Adipose tissue (tissue), 3 donors: ENCODE measurements around the gene NOLC1. TPM values are rescaled to one million over a fixed set of nuclear protein-coding genes. Genes with fewer than 3 reads are reported as not detected.
A peak's percentile ranks its signal among the peaks of the same experiment; 100 is the strongest.

Experiments
- H3K27ac ChIP-seq: one replicate; pipeline ENCODE4 v1.5.1; 2013; ENCODE audit warnings: low read depth, low read length
- WGBS, 3 donors: extraction: QIAGEN DNeasy Blood & Tissue Kit; methylation state at CpG; one replicate each; pipeline ENCODE4 v1.1.7; 2013; 5-methylcytosine and 5-hydroxymethylcytosine counted together
- polyA plus RNA-seq, 3 donors: library from polyadenylated mRNA; stranded (reverse); fragments of 200-250 nt; gene quantifications; one replicate each; pipeline ENCODE4 v1.2.3, GENCODE V29; 2013
- donor health status: healthy with polysubstance abuse.
- donor health status: Bipolar disorder and iron deficiency.
- donor health status: healthy.

NOLC1 gene
- polyA plus RNA-seq = 10 to 100 TPM; 17.0 to 69.9 (median 33.4) TPM

GRCh38 chr10:102151774-102152544, at the start of gene NOLC1:
Gene NOLC1 (plus strand): TSS chr10:102152389. CDS start chr10:102152411, 22 bp downstream.
- 5 to 6% (median 5%) methylated on average over 59 of the region's 59 CpGs for WGBS, 3 donors
- H3K27ac ChIP-seq = peak within 1 kb of the TSS; percentile 80

- no peak overlapping the region for H3K27ac ChIP-seq
- WGBS, 3 donors = 63 to 71% (median 70%) methylated on average over 1 of the region's 1 CpG
Observed at GRCh38 chr10:102102421-102102820, 49.8 kb upstream of the NOLC1 start.

GRCh38 chr10:102106998-102107397, 45.2 kb upstream of the NOLC1 start:
- 78 to 100% (median 85%) methylated on average over 2 of the region's 2 CpGs for WGBS, 3 donors
- no peak overlapping the region for H3K27ac ChIP-seq

DNA sequence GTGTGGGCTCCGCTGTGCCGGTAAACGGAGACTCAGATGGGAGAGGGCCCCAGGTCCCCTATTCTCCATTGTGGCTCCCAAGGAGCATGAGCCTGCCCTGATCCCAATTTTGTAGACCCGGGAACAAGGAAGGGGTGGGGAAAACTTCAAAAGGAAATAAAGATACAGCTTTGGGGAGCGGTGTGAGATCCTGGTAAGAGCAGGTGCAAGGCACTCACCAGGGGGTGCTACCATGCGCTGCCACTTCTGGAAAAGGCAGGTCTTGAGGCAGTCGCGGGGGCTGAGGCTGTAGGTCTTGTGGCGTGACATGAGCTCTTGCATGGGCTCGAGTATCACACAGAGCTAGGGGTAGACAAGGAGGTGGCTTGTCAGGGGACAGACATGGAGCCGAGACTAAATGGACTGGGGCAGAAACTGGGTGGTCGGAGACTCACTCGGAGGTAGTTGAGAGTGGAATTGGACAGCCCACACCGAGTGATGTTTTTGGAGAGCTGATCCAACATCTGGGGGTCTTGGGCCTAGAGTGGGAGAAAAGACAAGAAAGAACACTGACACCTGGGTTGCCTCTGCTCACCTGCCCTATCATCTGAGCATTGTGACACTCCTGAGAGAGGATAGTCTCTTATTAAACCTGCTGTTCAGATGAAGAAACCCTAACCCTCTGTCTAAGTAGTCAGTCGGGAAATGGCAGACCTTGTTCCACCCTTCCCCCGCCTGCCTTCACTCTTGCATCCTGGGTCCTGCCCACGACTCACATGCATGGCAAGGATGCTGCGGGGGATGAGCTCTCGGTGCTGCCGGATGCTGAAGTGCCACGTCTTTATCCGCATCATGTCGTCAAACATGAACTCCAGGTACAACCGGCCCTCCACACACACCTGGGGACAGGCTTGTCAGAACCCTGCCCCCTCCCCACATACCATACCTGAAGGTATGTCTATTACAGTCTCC, 42.7 kb upstream of the NOLC1 start:
- no peak overlapping the region for H3K27ac ChIP-seq
- WGBS, 3 donors = 90 to 92% (median 91%) methylated on average over 24 of the region's 24 CpGs

- 89 to 94% (median 93%) methylated on average over 12 of the region's 12 CpGs for WGBS, 3 donors
- H3K27ac ChIP-seq = no peak overlapping the region
Observed at GRCh38 chr10:102111276-102111675, 40.9 kb upstream of the NOLC1 start.

- no peak overlapping the region for H3K27ac ChIP-seq
- 56 to 58% (median 58%) methylated on average over 3 of the region's 3 CpGs for WGBS, 3 donors
Observed at GRCh38 chr10:102112210-102112817, 39.9 kb upstream of the NOLC1 start.

DNA sequence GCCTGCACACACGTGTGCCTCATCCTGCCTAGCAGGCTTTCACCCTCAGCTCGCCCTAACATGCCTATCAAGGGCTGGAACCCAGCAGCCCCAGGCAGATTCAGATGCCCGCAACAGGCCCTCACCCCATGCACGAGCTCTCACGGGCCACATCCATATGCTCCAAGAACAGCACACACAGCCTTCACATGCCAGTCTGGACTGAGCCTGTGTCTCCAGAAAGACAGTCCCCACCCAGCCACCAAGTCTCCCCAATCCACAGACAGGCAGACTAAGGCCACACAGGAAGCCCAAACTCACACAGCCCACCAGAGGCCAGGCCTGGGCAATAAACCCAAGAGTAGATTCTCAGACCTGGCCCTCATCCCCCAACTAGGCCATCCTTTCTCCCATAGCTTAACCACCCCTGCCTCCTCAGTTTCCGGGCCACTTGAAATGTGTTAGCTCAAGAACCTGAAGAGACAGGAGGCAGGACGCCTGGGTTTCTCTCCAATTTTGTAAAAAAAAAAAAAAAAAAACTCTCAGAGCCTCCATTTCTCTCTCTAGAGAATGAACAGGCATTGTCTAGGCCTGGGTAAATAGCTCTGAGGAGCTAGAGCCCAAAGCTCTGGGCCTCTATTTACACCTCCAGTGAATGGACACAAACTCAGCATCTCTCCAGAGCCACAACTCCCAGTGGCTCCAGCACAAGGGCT, 38.8 kb upstream of the NOLC1 start:
- no peak overlapping the region for H3K27ac ChIP-seq
- 48 to 63% (median 56%) methylated on average over 7 of the region's 7 CpGs for WGBS, 3 donors

DNA sequence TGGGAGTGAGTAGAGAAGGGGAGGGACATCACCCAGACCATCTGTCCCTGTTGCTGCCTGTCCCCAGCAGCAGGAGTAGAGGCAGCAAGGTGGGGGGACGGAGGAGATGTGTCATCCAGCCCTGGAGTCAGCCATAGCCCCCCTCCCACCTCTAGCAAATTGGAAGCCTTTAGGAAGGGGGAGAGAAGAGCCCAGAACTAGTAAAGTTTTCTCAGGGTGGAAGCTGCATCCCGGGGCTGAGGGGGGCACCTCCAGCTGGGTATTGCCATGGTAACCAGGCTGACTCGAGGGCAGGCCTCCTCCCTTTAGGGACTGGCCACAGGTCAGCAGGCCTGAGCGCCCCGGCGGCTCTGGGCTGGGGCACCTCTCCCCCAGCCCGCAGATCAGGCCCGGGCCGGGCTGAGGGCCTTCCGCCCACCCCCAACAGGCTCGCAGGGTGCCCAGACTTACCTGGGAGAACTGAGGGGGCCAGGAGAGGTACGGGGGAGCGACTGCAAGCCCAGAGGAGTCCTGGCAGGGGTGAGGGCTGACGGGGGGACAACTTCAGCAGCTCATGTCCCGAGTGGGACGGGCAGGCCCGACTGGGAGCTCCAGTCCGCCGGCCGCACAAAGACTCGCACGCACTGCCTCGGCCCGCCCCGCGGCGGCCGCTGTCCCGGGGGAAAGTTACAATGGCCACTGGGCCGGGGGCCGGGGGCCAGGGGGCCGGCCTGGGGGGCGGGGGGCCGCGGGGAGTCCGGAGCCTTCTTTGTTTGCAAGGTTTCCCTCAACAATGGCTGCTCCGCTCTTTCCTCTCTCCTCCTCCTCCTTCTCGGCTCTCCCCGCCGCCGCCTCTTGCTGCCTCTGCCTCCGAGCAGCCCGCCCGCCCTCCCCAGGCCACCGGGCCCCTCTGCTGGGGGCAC, 38.0 kb upstream of the NOLC1 start:
- H3K27ac ChIP-seq = no peak overlapping the region
- 2 to 3% (median 2%) methylated on average over 30 to 45 of the region's 45 CpGs for WGBS, 3 donors

GRCh38 chr10:102114861-102115618, 37.1 kb upstream of the NOLC1 start:
- WGBS, 3 donors = 1 to 2% (median 1%) methylated on average over 15 to 23 of the region's 23 CpGs

GRCh38 chr10:102115775-102116174, 36.4 kb upstream of the NOLC1 start:
- 1 to 15% (median 2%) methylated on average over 3 of the region's 3 CpGs for WGBS, 3 donors

More at GRCh38 chr10:102114861-102115618, 37.1 kb upstream of the NOLC1 start:
- H3K27ac ChIP-seq = no peak overlapping the region

DNA sequence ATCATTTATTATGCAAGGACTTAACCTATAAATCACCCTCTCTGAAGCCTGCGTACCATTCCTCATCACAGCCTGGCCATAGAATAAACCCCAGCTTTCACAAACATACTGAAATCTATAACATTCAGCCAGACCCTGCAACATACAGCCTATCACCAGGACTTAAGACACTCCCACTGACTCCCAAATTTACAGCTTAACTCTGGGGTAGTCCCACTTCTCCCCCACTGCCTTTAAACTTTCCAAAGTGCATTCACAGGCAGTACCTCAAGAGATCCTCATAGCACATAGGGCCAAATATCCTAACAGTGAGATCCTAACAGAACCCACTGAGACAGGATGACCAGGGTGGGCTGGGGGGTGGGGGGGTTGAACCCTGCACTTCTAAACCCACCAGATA, 35.5 kb upstream of the NOLC1 start:
- WGBS, 3 donors = 80 to 89% (median 83%) methylated on average over 1 of the region's 1 CpG
- H3K27ac ChIP-seq = no peak overlapping the region

More at GRCh38 chr10:102115775-102116174, 36.4 kb upstream of the NOLC1 start:
- H3K27ac ChIP-seq = no peak overlapping the region

- no peak overlapping the region for H3K27ac ChIP-seq
- 2 to 8% (median 7%) methylated on average over 9 to 12 of the region's 12 CpGs for WGBS, 3 donors
Observed at GRCh38 chr10:102117391-102118159, 34.6 kb upstream of the NOLC1 start.

- no peak overlapping the region for H3K27ac ChIP-seq
- WGBS, 3 donors = 3 to 5% (median 4%) methylated on average over 6 of the region's 6 CpGs
Observed at GRCh38 chr10:102118867-102119266, 33.3 kb upstream of the NOLC1 start.

DNA sequence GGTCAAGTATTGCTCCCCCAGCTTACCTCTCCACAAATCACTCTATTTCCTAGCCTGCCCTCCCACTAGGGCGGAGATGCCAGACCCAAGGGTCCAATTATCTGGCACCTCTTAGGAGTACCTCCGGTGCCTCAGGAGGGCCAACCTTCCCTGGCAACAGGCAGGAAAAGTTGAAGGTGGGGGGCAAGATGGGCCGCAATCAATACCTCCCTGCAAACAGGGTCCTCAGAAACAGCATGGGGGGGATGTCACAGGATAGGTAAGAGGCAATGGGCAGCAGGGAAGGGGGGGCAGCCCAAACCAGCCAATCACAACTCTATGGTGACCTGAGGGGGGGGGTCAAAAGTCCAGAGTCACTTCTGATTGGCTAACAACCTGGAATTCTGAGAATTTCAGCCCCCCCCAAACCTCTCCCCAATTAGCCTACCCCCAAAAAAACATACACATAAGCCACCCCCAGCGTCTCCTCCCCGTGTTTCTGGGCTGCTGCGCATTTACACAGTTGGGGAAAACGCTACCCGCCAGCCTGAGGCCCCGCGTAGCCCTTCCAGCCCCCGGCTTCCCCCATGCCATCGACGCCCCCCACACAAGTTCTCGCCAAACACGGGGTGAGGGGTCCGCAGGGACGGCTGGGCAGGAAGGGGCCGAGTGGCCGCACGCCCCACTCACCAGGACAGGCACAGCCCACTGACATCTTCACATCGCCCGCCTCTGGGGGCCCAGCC, 32.6 kb upstream of the NOLC1 start:
- 0 to 1% (median 1%) methylated on average over 18 to 22 of the region's 22 CpGs for WGBS, 3 donors
- peak overlapping the region; percentile 76 for H3K27ac ChIP-seq
